ENCODE measurements around the gene KIT. TPM values are rescaled to one million over a fixed set of nuclear protein-coding genes. Genes with fewer than 3 reads are reported as not detected.

Gene KIT
- total and polyA plus RNA-seq, 10 of the 15 experiments (the other 5 are each of a cell fraction or from before 2014, with no cell fraction given) = 0.01 to 0.03 TPM; not detected in 8

DNA sequence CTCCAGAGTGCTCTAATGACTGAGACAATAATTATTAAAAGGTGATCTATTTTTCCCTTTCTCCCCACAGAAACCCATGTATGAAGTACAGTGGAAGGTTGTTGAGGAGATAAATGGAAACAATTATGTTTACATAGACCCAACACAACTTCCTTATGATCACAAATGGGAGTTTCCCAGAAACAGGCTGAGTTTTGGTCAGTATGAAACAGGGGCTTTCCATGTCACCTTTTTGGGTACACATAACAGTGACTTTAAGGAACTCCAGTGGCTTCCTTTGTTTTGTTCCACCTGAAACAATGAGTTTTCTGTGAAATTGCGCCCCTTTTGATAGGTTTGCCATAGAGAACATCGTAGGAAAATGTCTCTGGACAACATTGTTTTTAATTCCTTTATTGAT is 69.6 kb downstream of the KIT start:
- BruUV-seq (replicated peaks) = no TSS peak
- H3K4me1 ChIP-seq (ENCODE audit: control insufficient read depth, insufficient read depth, low read length) = peaks cover 13% of the 10 kb centered on the region
- TF ChIP-seq RFX5 (IDR thresholded peaks at IDR 0.05; ENCODE audit: low read depth, low read length) = no peak
- TF ChIP-seq IKZF1 (conservative IDR thresholded peaks at IDR 0.05) = peak; percentile 41; the same call in 1 of the 2 replicates
- TF ChIP-seq MTA2 (IDR thresholded peaks at IDR 0.05; ENCODE audit: low read depth) = no peak
- TF ChIP-seq, protein P1, sequence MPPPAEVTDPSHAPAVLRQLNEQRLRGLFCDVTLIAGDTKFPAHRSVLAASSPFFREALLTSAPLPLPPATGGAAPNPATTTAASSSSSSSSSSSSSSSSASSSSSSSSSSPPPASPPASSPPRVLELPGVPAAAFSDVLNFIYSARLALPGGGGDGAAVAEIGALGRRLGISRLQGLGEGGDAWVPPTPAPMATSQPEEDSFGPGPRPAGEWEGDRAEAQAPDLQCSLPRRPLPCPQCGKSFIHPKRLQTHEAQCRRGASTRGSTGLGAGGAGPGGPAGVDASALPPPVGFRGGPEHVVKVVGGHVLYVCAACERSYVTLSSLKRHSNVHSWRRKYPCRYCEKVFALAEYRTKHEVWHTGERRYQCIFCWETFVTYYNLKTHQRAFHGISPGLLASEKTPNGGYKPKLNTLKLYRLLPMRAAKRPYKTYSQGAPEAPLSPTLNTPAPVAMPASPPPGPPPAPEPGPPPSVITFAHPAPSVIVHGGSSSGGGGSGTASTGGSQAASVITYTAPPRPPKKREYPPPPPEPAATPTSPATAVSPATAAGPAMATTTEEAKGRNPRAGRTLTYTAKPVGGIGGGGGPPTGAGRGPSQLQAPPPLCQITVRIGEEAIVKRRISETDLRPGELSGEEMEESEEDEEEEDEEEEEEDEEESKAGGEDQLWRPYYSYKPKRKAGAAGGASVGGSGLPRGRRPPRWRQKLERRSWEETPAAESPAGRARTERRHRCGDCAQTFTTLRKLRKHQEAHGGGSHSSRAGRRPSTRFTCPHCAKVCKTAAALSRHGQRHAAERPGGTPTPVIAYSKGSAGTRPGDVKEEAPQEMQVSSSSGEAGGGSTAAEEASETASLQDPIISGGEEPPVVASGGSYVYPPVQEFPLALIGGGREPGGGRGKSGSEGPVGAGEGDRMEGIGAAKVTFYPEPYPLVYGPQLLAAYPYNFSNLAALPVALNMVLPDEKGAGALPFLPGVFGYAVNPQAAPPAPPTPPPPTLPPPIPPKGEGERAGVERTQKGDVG (CRISPR knock-in tag; IDR thresholded peaks at IDR 0.05) = no peak
- no peak for TF ChIP-seq TCF7 (IDR thresholded peaks at IDR 0.05; ENCODE audit: borderline replicate concordance)
- no peak for TF ChIP-seq BMI1 (IDR thresholded peaks at IDR 0.05; ENCODE audit: borderline replicate concordance)
- TF ChIP-seq IKZF2 (IDR thresholded peaks at IDR 0.05) = peak in 1 of 2 experiments; percentile 43; a peak in 1 of 4 replicates
- TF ChIP-seq SRF (IDR thresholded peaks at IDR 0.05; ENCODE audit: low read depth in 2 of 2, low read length in 2 of 2) = no peak
- TF ChIP-seq, protein P2, sequence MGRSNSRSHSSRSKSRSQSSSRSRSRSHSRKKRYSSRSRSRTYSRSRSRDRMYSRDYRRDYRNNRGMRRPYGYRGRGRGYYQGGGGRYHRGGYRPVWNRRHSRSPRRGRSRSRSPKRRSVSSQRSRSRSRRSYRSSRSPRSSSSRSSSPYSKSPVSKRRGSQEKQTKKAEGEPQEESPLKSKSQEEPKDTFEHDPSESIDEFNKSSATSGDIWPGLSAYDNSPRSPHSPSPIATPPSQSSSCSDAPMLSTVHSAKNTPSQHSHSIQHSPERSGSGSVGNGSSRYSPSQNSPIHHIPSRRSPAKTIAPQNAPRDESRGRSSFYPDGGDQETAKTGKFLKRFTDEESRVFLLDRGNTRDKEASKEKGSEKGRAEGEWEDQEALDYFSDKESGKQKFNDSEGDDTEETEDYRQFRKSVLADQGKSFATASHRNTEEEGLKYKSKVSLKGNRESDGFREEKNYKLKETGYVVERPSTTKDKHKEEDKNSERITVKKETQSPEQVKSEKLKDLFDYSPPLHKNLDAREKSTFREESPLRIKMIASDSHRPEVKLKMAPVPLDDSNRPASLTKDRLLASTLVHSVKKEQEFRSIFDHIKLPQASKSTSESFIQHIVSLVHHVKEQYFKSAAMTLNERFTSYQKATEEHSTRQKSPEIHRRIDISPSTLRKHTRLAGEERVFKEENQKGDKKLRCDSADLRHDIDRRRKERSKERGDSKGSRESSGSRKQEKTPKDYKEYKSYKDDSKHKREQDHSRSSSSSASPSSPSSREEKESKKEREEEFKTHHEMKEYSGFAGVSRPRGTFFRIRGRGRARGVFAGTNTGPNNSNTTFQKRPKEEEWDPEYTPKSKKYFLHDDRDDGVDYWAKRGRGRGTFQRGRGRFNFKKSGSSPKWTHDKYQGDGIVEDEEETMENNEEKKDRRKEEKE (IDR thresholded peaks at IDR 0.05) = no peak
- TF ChIP-seq, protein P3, sequence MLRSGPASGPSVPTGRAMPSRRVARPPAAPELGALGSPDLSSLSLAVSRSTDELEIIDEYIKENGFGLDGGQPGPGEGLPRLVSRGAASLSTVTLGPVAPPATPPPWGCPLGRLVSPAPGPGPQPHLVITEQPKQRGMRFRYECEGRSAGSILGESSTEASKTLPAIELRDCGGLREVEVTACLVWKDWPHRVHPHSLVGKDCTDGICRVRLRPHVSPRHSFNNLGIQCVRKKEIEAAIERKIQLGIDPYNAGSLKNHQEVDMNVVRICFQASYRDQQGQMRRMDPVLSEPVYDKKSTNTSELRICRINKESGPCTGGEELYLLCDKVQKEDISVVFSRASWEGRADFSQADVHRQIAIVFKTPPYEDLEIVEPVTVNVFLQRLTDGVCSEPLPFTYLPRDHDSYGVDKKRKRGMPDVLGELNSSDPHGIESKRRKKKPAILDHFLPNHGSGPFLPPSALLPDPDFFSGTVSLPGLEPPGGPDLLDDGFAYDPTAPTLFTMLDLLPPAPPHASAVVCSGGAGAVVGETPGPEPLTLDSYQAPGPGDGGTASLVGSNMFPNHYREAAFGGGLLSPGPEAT (IDR thresholded peaks at IDR 0.05; ENCODE audit: low read depth) = peak; percentile 73; the same call in 1 of the 2 replicates
- TF ChIP-seq RELA (IDR thresholded peaks at IDR 0.05; ENCODE audit: borderline replicate concordance, partially characterized antibody) = peak; percentile 57
- no peak for TF ChIP-seq NFYB (IDR thresholded peaks at IDR 0.05; ENCODE audit: insufficient read depth, low read depth, low read length)
- TF ChIP-seq, protein P4, sequence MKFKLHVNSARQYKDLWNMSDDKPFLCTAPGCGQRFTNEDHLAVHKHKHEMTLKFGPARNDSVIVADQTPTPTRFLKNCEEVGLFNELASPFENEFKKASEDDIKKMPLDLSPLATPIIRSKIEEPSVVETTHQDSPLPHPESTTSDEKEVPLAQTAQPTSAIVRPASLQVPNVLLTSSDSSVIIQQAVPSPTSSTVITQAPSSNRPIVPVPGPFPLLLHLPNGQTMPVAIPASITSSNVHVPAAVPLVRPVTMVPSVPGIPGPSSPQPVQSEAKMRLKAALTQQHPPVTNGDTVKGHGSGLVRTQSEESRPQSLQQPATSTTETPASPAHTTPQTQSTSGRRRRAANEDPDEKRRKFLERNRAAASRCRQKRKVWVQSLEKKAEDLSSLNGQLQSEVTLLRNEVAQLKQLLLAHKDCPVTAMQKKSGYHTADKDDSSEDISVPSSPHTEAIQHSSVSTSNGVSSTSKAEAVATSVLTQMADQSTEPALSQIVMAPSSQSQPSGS (IDR thresholded peaks at IDR 0.05; ENCODE audit: low read length) = peak; percentile 18; the same call in 1 of the 2 replicates
- TF ChIP-seq GABPA (IDR thresholded peaks at IDR 0.05; ENCODE audit: low read depth) = no peak
- TF ChIP-seq SMAD5 (IDR thresholded peaks at IDR 0.05; ENCODE audit: low read depth) = no peak
- in situ Hi-C loops (cut with MboI) (no loop called here), intact Hi-C loops (cut with micrococcal nuclease; ENCODE audit: unreplicated experiment) (no loop called here)
- peaks cover 4% of the 10 kb centered on the region; the same call in 1 of the 3 replicates for H3K9me3 ChIP-seq (replicated peaks; ENCODE audit: control insufficient read depth, insufficient read depth, low read length)
- ChIA-PET RAD21 (ENCODE audit: unreplicated experiment) (no interaction called here), POLR2A (no interaction called here), SMC1A (ENCODE audit: uncharacterized antibody, unreplicated experiment) (no interaction called here), CTCF (interaction anchor here (1.4 kb wide), 1 partner anchor 11 kb away, joined by 4 read pairs; no protein-coding TSS in a partner anchor)
- H3K4me2 ChIP-seq (ENCODE audit: control insufficient read depth, insufficient read depth) = peak overlapping the region; percentile 22; the same call in 1 of the 2 replicates
- H3K27me3 ChIP-seq (replicated peaks in 1 of 2; ENCODE audit: control insufficient read depth in 2 of 2, insufficient read depth in 2 of 2, low read length in 1 of 2) = no peaks in the 10 kb centered on the region
- H3K79me2 ChIP-seq (ENCODE audit: control insufficient read depth, insufficient read depth, low read length) = no peaks in the 10 kb centered on the region
- H3K36me3 ChIP-seq (ENCODE audit: control insufficient read depth in 2 of 2, insufficient read depth in 2 of 2, low read length in 1 of 2) = no peaks in the 10 kb centered on the region
- peak overlapping the region; percentile 55; the same call in 1 of the 2 replicates for H3K27ac ChIP-seq (ENCODE audit: control insufficient read depth, insufficient read depth)
- ATAC-seq (peak; percentile 90), FAIRE-seq (no peak), DNase-seq (ENCODE audit: low read depth, low spot score) (peak; percentile 21)
- H4K20me1 ChIP-seq (ENCODE audit: control insufficient read depth, insufficient read depth) = no peaks in the 10 kb centered on the region
- H3K9ac ChIP-seq (ENCODE audit: control insufficient read depth, insufficient read depth, low read length) = no peak overlapping the region
- H3K4me3 ChIP-seq = no peak overlapping the region
- WGBS (ENCODE audit: insufficient coverage, insufficient replicate concordance, low lambda C conversion rate, missing lambda C conversion rate) = 12% methylated on average over 2 of the region's 2 CpGs
- no peak overlapping the region; the same call in 1 of the 2 replicates for H2AFZ ChIP-seq (ENCODE audit: control insufficient read depth, low read depth, low read length)

Measured in GM12878 (cell line).